HUES64 (cell line): Measurements from ENCODE around the gene CCDC15.
"Not testable (repeated sequence)": the region's sequence is repeated elsewhere in the genome, so short reads cannot be mapped to it uniquely, and the experiment has no call there.

Source experiments
- H3K27ac ChIP-seq: 2 replicates; pipeline ENCODE4 v1.7.0; 2013; ENCODE audit warnings: low read depth, low read length, inconsistent platforms
- H3K27me3 ChIP-seq: 2 replicates; pipeline ENCODE4 v1.6.1; 2013; ENCODE audit warnings: mild to moderate bottlenecking, low read length; ENCODE audit not compliant: insufficient read depth
- H3K36me3 ChIP-seq: 2 replicates; pipeline ENCODE4 v1.6.1; 2013; ENCODE audit warnings: mild to moderate bottlenecking, low read length; ENCODE audit not compliant: insufficient read depth
- H3K4me1 ChIP-seq: 2 replicates; pipeline ENCODE4 v1.6.1; 2013; ENCODE audit warnings: mild to moderate bottlenecking, low read length, moderate library complexity; ENCODE audit not compliant: insufficient read depth
- H3K4me3 ChIP-seq: 2 replicates; pipeline ENCODE4 v1.5.1; 2013; ENCODE audit warnings: mild to moderate bottlenecking, low read length, moderate library complexity
- H3K9ac ChIP-seq: 2 replicates; pipeline ENCODE4 v1.6.1; 2013; ENCODE audit warnings: mild to moderate bottlenecking, low read depth, low read length
- H3K9me3 ChIP-seq: 2 replicates; pipeline ENCODE4 v1.6.1; 2013; ENCODE audit warnings: low read depth, low read length; ENCODE audit not compliant: insufficient read depth
- WGBS: fragments of 150-250, 120-280 bp; methylation state at CpG from one replicate; pipeline ENCODE4 v1.1.7; 2013; ENCODE audit warnings: missing lambda C conversion rate; 5-methylcytosine and 5-hydroxymethylcytosine counted together

The CCDC15 gene

DNA sequence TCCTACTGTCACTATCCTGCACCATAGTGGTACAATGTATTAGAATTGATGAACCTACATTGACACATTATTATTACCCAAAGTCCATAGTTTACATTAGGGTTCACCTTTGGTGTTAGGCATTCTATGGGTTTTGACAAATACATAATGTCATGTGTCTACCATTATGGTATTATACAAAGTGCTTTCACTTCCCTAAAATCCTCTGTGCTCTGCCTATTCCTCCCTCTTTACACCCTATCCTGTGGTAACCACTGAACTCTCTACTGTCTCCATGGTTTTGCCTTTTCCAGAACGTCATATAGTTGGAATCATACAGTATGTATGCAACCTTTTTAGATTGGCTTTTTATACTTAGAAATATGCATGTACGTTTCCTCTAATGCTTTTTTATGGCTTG lies 51.5 kb downstream of the CCDC15 start:
- Histone ChIP-seq H3K27me3 (no peaks in the 10 kb centered on the region), H3K9ac (no peak overlapping the region), H3K4me1 (no peaks in the 10 kb centered on the region), H3K9me3 (no peaks in the 10 kb centered on the region), H3K4me3 (no peak overlapping the region), H3K27ac (no peak overlapping the region), H3K36me3 (no peaks in the 10 kb centered on the region)
- 92% methylated on average over 2 of the region's 2 CpGs for whole genome bisulfite sequencing

- no peaks in the 10 kb centered on the region for H3K27me3 ChIP-seq
- no peaks in the 10 kb centered on the region for H3K36me3 ChIP-seq
- no peak overlapping the region for H3K9ac ChIP-seq
- no peaks in the 10 kb centered on the region for H3K9me3 ChIP-seq
- no peak overlapping the region for H3K4me3 ChIP-seq
- no peak overlapping the region for H3K27ac ChIP-seq
- H3K4me1 ChIP-seq = no peaks in the 10 kb centered on the region
Measured at GRCh38 chr11:125016413-125016812, 62.4 kb downstream of the CCDC15 start.

DNA sequence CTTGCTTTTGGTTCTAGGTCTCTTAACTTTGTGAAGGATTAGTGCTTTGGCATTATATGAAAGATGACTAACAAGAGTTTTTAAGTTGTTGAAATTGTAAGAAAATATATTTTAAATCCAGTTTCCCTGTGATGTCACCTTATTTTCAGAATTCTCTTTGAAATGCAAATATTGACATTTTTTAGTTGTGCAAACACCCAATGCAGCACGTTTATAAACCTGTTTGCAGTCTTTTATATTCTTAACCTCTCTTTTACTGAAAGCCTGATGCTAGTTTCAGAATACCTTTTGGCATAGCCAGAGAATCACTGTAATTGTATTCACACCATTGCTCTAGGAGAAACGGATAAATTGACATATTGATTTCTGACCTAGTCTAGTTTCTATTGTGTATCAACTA lies 66.3 kb downstream of the CCDC15 start:
- H3K9me3 ChIP-seq = no peaks in the 10 kb centered on the region
- no peaks in the 10 kb centered on the region for H3K36me3 ChIP-seq
- 79% methylated on average over 1 of the region's 2 CpGs for WGBS
- H3K9ac ChIP-seq = no peak overlapping the region
- no peaks in the 10 kb centered on the region for H3K27me3 ChIP-seq
- no peak overlapping the region for H3K27ac ChIP-seq
- H3K4me1 ChIP-seq = no peaks in the 10 kb centered on the region
- H3K4me3 ChIP-seq = no peak overlapping the region

- H3K27me3 ChIP-seq = no peaks in the 10 kb centered on the region
- no peak overlapping the region for H3K9ac ChIP-seq
- no peak overlapping the region for H3K27ac ChIP-seq
- H3K4me1 ChIP-seq = no peaks in the 10 kb centered on the region
- H3K4me3 ChIP-seq = no peak overlapping the region
- no peaks in the 10 kb centered on the region for H3K9me3 ChIP-seq
- no peaks in the 10 kb centered on the region for H3K36me3 ChIP-seq
Measured at GRCh38 chr11:125022551-125022950, 68.5 kb downstream of the CCDC15 start.

DNA sequence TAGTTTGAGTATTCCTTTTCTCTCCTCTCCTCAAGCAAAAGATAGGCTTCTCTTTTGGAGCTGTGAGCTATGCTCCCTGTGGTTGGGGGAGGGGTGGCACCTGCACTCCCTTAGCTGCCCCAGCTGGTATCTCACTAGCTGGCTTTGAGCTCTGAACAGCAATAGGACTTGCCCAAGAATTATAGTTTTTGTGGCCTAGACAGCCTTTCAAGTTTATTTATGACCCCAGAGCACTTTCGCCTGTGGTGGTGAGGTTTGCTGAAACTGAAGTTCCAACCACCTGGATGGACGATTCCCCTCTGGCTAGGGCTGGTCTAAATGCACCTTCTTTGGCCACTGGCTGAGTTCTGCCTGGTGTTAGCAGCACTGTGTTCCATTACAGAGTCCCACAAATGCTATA lies 72.0 kb downstream of the CCDC15 start:
- H3K36me3 ChIP-seq = no peaks in the 10 kb centered on the region
- no peaks in the 10 kb centered on the region for H3K27me3 ChIP-seq
- no peaks in the 10 kb centered on the region for H3K4me1 ChIP-seq
- H3K9ac ChIP-seq = no peak overlapping the region
- H3K27ac ChIP-seq = no peak overlapping the region
- H3K9me3 ChIP-seq = no peaks in the 10 kb centered on the region
- H3K4me3 ChIP-seq = no peak overlapping the region
- WGBS = 93% methylated on average over 2 of the region's 2 CpGs

DNA sequence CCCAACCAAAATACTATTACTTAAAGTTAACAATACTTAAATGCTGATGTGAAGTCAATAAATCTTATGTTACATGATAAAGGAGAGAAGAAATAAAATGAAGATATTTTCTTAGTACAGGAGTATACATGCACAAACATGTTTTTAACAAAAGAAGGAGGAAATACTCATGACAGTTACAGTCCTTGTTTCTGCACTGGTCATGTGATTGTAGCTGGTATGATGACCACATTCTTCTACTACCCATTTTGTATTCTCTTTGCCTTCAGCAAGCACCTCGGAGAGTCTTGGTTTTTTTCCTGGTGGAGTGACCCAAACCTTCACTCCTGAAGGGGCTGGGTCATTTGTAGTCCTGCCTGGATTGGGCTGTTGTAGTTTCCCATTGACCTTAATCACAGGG lies 75.4 kb downstream of the CCDC15 start:
- not testable (repeated sequence) for H3K9me3 ChIP-seq, H3K4me1 ChIP-seq, H3K4me3 ChIP-seq, H3K36me3 ChIP-seq, H3K27ac ChIP-seq, H3K9ac ChIP-seq, H3K27me3 ChIP-seq
- 25% methylated on average over 1 of the region's 1 CpG for WGBS

DNA sequence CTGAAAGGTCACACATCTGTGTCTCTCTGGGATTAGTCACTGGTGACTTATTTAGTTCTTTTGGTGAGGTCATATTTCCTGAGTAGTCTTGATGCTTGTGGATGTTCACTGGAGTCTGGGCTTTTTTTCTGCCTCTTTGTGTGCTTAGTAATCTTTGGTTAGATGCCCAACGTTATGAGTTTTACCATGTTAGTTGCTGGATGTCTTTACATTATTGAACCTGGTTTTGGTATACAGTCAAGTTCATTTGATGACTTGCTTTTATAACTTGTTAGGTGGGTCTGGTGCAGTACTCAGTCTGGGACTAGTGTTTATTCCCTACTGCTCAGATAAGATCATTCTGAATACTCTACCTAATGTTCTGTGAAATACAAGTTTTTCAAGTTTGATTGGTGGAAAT lies 82.9 kb downstream of the CCDC15 start:
- no peaks in the 10 kb centered on the region for H3K27me3 ChIP-seq
- no peak overlapping the region for H3K9ac ChIP-seq
- no peaks in the 10 kb centered on the region for H3K36me3 ChIP-seq
- 89% methylated on average over 1 of the region's 1 CpG for WGBS
- H3K4me1 ChIP-seq = no peaks in the 10 kb centered on the region
- no peak overlapping the region for H3K27ac ChIP-seq
- H3K4me3 ChIP-seq = no peak overlapping the region
- peaks cover 3% of the 10 kb centered on the region; the same call in 1 of the 2 replicates for H3K9me3 ChIP-seq

- Histone ChIP-seq H3K36me3 (no peaks in the 10 kb centered on the region), H3K27me3 (peaks cover 2% of the 10 kb centered on the region; the same call in 1 of the 2 replicates), H3K4me3 (no peak overlapping the region), H3K27ac (no peak overlapping the region), H3K9me3 (peaks cover 7% of the 10 kb centered on the region), H3K4me1 (no peaks in the 10 kb centered on the region), H3K9ac (no peak overlapping the region)
- 94% methylated on average over 4 of the region's 4 CpGs for WGBS
Measured at GRCh38 chr11:125049164-125049792, 95.3 kb downstream of the CCDC15 start.

DNA sequence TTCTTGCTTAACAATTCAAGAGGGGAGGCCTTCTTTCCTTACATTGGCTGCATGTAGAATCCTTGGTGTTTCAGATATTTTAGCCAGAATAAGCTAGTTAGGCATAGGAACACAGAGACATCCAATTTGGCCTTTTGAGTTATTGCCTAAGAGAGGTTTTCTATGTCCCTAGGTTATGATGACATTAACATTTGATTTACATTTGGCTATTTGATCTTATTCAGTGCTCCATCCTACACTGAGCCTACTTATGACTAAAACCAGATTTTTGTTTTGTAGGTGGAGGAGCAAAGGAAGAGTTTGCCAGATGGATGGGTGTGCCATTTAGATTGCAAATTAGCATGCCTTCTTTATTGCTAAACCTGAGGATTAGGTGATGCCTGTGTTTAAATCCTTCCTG lies 98.0 kb downstream of the CCDC15 start:
- Histone ChIP-seq H3K9me3 (no peaks in the 10 kb centered on the region), H3K4me3 (no peak overlapping the region), H3K36me3 (no peaks in the 10 kb centered on the region), H3K27ac (no peak overlapping the region), H3K4me1 (no peaks in the 10 kb centered on the region), H3K9ac (no peak overlapping the region), H3K27me3 (peaks cover 2% of the 10 kb centered on the region; the same call in 1 of the 2 replicates)

- no peaks in the 10 kb centered on the region for H3K4me1 ChIP-seq
- H3K36me3 ChIP-seq = no peaks in the 10 kb centered on the region
- H3K27me3 ChIP-seq = peaks cover 2% of the 10 kb centered on the region; the same call in 1 of the 2 replicates
- no peak overlapping the region for H3K27ac ChIP-seq
- WGBS = 90% methylated on average over 1 of the region's 1 CpG
- no peaks in the 10 kb centered on the region for H3K9me3 ChIP-seq
- no peak overlapping the region for H3K9ac ChIP-seq
- no peak overlapping the region for H3K4me3 ChIP-seq
Measured at GRCh38 chr11:125053167-125053566, 99.2 kb downstream of the CCDC15 start.

DNA sequence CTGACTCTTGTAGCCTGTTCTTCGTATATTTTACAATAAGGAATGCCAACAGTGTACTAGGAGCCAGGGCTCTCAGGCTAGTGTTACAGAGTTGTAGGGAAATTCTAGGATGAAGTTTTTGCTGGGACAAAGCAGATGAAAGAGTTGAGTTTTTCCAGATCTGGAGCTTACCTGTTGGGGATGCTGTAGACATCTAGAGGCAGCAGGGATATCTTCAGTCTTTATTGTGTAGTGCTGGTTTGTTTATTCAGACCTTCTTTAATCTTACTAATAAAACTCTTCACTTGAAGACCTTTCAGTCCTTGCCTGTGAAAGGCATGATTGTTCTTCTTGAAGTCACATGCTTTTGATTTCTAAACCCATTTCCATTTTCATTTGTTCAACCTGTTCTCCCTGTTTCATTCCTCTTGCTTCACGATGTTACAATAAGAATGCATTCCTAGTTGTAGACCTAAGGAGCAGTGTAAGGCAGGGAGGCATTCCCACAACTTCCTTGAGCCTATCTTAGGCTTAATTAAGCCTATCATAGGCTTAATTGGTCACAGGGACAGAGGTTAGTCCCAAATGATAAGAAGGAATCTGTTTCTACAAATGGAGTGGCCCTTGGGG lies 101.2 kb downstream of the CCDC15 start:
- peaks cover 2% of the 10 kb centered on the region; the same call in 1 of the 2 replicates for H3K27me3 ChIP-seq
- no peaks in the 10 kb centered on the region for H3K4me1 ChIP-seq
- WGBS = 90% methylated on average over 2 of the region's 2 CpGs
- no peak overlapping the region for H3K27ac ChIP-seq
- no peak overlapping the region for H3K9ac ChIP-seq
- H3K9me3 ChIP-seq = no peaks in the 10 kb centered on the region
- no peaks in the 10 kb centered on the region for H3K36me3 ChIP-seq
- no peak overlapping the region for H3K4me3 ChIP-seq

DNA sequence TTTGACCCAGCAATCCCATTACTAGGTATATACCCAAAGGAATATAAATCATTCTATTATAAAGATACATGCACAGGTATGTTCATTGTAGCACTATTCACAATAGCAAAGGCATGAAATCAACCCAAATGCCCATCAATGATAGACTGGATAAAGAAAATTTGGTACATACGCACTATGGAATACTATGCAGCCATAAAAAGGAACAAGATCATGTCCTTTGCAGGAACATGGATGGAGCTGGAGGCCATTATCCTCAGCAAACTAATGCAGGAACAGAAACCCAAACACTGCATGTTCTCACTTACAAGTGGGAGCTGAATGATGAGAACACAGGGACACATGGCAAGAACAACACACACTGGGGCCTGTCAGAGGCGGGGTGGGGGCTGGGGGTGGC lies 102.1 kb downstream of the CCDC15 start:
- H3K9ac ChIP-seq, H3K27me3 ChIP-seq, H3K4me3 ChIP-seq, H3K9me3 ChIP-seq, H3K36me3 ChIP-seq, H3K4me1 ChIP-seq, H3K27ac ChIP-seq: not testable (repeated sequence)
- 97% methylated on average over 2 of the region's 2 CpGs for WGBS
